ENCODE measurements around the gene GSS. TPM values are rescaled to one million over a fixed set of nuclear protein-coding genes. Genes with fewer than 3 reads are reported as not detected.

GSS gene
- total and polyA plus RNA-seq, 4 donors = 20.8 to 38.8 (median 35.4) TPM

DNA sequence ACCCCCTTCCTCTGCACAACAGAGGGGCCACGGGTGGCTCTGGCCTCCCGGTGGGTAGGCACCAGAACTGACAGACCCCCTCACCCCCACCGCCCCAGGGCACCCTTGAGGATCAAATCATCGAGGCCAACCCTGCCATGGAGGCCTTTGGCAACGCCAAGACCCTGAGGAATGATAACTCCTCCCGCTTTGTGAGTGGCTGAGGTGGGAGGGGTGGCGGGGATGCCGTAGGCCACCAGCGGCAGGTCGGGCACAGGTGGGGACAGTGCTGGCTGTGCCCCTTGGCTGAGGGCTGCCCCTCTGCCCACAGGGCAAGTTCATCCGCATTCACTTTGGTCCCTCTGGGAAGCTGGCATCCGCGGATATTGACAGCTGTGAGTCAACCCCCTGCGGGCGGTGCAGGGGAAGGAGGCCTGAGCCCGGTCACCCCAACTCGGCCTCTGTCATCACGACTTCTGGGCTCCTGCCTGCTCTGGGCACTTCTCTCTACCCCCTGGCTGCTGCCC, 29.2 kb upstream of the GSS start:
- Histone ChIP-seq H3K4me1 (ENCODE audit: control insufficient read depth in 4 of 4, insufficient read depth in 4 of 4, low read length in 3 of 4) (peaks cover 0 to 4% (median 0%) of the 10 kb centered on the region in 4 donors), H3K4me3 (ENCODE audit: low read depth in 1 of 3, low read length in 3 of 3) (no peak overlapping the region), H3K9ac (ENCODE audit: low read depth in 1 of 2, low read length in 2 of 2) (no peak overlapping the region), H3K27me3 (ENCODE audit: control insufficient read depth in 4 of 4, insufficient read depth in 4 of 4, low read length in 3 of 4) (peaks cover 0 to 2% (median 0%) of the 10 kb centered on the region in 4 donors), H3K36me3 (ENCODE audit: control insufficient read depth in 4 of 4, insufficient read depth in 3 of 4, low read depth in 1 of 4, low read length in 3 of 4) (no peaks in the 10 kb centered on the region), H3K27ac (ENCODE audit: low read depth in 1 of 2, low read length in 2 of 2) (no peak overlapping the region), H3K9me3 (ENCODE audit: control insufficient read depth in 4 of 4, low read length in 3 of 4) (no peaks in the 10 kb centered on the region)
- WGBS = 79% methylated on average over 18 of the region's 18 CpGs
- no peak for DNase-seq (ENCODE audit: low spot score)
- TF ChIP-seq HNF4G (IDR thresholded peaks at IDR 0.05) (no peak), JUND (IDR thresholded peaks at IDR 0.05) (no peak), GABPA (IDR thresholded peaks at IDR 0.05 in 1 of 2, conservative IDR thresholded peaks at IDR 0.05 in 1 of 2) (no peak), EGR1 (IDR thresholded peaks at IDR 0.05; ENCODE audit: low read depth in 2 of 2) (no peak), FOXA2 (IDR thresholded peaks at IDR 0.05) (no peak), HNF4A (conservative IDR thresholded peaks at IDR 0.05) (no peak), NR2F2 (IDR thresholded peaks at IDR 0.05) (no peak)
- TF ChIP-seq, protein P1, sequence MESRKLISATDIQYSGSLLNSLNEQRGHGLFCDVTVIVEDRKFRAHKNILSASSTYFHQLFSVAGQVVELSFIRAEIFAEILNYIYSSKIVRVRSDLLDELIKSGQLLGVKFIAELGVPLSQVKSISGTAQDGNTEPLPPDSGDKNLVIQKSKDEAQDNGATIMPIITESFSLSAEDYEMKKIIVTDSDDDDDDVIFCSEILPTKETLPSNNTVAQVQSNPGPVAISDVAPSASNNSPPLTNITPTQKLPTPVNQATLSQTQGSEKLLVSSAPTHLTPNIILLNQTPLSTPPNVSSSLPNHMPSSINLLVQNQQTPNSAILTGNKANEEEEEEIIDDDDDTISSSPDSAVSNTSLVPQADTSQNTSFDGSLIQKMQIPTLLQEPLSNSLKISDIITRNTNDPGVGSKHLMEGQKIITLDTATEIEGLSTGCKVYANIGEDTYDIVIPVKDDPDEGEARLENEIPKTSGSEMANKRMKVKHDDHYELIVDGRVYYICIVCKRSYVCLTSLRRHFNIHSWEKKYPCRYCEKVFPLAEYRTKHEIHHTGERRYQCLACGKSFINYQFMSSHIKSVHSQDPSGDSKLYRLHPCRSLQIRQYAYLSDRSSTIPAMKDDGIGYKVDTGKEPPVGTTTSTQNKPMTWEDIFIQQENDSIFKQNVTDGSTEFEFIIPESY (IDR thresholded peaks at IDR 0.05) = no peak
- TF ChIP-seq, protein P2, sequence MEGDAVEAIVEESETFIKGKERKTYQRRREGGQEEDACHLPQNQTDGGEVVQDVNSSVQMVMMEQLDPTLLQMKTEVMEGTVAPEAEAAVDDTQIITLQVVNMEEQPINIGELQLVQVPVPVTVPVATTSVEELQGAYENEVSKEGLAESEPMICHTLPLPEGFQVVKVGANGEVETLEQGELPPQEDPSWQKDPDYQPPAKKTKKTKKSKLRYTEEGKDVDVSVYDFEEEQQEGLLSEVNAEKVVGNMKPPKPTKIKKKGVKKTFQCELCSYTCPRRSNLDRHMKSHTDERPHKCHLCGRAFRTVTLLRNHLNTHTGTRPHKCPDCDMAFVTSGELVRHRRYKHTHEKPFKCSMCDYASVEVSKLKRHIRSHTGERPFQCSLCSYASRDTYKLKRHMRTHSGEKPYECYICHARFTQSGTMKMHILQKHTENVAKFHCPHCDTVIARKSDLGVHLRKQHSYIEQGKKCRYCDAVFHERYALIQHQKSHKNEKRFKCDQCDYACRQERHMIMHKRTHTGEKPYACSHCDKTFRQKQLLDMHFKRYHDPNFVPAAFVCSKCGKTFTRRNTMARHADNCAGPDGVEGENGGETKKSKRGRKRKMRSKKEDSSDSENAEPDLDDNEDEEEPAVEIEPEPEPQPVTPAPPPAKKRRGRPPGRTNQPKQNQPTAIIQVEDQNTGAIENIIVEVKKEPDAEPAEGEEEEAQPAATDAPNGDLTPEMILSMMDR (IDR thresholded peaks at IDR 0.05; ENCODE audit: low read depth, low read length, missing input control) = no peak

DNA sequence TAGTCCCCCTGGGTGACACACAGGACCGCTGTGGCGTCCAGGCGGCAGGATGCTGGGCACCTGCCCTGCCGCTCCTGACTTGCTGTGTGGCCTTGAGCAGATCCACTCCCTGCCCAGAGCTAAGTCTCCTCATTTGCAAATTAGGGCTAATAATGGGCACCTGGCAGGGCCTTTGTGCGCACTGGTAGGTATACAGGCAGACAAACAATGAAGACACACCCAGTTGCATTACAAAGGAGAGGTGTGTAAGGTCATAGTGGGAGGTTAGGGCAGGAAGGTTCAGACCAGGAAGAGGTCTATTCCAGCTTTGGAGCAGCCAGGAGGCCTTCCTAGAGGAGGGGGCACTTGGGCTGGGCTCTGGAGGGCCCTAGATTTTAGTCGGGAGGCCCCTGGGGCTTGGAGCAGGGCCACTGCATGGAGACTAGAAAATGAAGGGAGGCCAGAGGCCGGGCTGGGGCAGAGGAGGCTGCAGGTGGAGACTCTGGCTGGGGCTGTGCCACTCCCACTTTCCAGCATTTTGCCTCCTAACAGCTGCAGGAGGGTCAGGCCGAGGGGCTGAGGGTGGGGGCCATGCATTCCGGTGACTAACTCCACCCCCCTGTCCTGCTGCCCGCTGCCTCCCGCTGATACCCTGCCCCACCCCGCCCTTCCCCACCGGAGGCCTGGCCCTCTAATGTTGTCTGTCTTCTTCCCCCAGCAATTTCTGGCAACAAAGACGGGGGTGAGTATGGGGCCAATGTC, 28.6 kb upstream of the GSS start:
- Histone ChIP-seq H3K9ac (ENCODE audit: low read depth in 1 of 2, low read length in 2 of 2) (no peak overlapping the region), H3K27ac (ENCODE audit: low read depth in 1 of 2, low read length in 2 of 2) (no peak overlapping the region), H3K4me1 (ENCODE audit: control insufficient read depth in 4 of 4, insufficient read depth in 4 of 4, low read length in 3 of 4) (peaks cover 0 to 4% (median 0%) of the 10 kb centered on the region in 4 donors), H3K9me3 (ENCODE audit: control insufficient read depth in 4 of 4, low read length in 3 of 4) (no peaks in the 10 kb centered on the region), H3K36me3 (ENCODE audit: control insufficient read depth in 4 of 4, insufficient read depth in 3 of 4, low read depth in 1 of 4, low read length in 3 of 4) (no peaks in the 10 kb centered on the region), H3K27me3 (ENCODE audit: control insufficient read depth in 4 of 4, insufficient read depth in 4 of 4, low read length in 3 of 4) (peaks cover 0 to 2% (median 0%) of the 10 kb centered on the region in 4 donors), H3K4me3 (ENCODE audit: low read depth in 1 of 3, low read length in 3 of 3) (no peak overlapping the region)
- WGBS = 38% methylated on average over 14 of the region's 14 CpGs
- no peak for DNase-seq (ENCODE audit: low spot score)
- TF ChIP-seq HNF4G (IDR thresholded peaks at IDR 0.05) = no peak
- TF ChIP-seq, protein P3, sequence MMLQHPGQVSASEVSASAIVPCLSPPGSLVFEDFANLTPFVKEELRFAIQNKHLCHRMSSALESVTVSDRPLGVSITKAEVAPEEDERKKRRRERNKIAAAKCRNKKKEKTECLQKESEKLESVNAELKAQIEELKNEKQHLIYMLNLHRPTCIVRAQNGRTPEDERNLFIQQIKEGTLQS (IDR thresholded peaks at IDR 0.05) = no peak
- no peak for TF ChIP-seq RXRA (IDR thresholded peaks at IDR 0.05)
- TF ChIP-seq GABPA (IDR thresholded peaks at IDR 0.05 in 1 of 2, conservative IDR thresholded peaks at IDR 0.05 in 1 of 2) = no peak
- no peak for TF ChIP-seq SP1 (IDR thresholded peaks at IDR 0.05)
- no peak for TF ChIP-seq JUND (IDR thresholded peaks at IDR 0.05)
- TF ChIP-seq RAD21 (IDR thresholded peaks at IDR 0.05) = no peak
